ENCODE results near the gene LTBP1.

DNA sequence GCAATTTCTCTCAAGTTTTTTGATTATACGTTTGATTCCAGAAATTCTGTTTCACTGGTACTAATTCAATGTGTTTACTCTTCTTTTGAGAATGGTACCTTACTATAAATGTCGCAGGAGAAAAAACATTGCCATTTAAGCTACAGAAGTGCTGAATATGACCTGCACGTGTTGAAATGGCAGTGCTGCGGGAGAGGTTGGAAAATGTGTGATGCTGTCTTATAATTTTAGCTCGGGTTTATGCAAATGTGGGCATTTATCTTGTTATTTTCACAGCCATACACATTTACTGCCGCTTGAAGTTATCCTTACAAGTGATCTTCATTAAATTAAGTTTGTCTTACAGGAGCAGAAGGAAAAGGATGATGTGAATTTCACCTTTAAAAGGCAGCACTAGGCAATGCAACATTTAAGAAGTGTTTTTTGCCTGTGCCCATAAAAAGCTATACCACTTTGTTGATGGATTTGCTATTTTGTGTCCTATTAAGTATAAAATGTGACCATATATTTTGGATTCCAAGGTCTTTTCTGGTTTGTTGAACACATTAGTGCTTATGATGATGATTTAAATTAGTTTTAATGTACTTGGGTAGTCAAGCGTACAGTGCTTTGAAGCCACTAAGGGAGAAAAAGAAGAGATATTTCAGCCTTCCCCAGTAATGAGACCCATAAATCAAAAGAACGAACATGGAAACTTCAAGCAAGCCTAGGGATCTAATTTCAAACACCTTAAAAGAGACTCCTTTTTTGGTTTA is 112.1 kb downstream of the LTBP1 start:
- TF ChIP-seq, protein P1, sequence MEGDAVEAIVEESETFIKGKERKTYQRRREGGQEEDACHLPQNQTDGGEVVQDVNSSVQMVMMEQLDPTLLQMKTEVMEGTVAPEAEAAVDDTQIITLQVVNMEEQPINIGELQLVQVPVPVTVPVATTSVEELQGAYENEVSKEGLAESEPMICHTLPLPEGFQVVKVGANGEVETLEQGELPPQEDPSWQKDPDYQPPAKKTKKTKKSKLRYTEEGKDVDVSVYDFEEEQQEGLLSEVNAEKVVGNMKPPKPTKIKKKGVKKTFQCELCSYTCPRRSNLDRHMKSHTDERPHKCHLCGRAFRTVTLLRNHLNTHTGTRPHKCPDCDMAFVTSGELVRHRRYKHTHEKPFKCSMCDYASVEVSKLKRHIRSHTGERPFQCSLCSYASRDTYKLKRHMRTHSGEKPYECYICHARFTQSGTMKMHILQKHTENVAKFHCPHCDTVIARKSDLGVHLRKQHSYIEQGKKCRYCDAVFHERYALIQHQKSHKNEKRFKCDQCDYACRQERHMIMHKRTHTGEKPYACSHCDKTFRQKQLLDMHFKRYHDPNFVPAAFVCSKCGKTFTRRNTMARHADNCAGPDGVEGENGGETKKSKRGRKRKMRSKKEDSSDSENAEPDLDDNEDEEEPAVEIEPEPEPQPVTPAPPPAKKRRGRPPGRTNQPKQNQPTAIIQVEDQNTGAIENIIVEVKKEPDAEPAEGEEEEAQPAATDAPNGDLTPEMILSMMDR (IDR thresholded peaks at IDR 0.05), result no peak
- no peak for TF ChIP-seq POLR2AphosphoS5 (IDR thresholded peaks at IDR 0.05; ENCODE audit: low read depth, low read length)
- TF ChIP-seq, protein P2, sequence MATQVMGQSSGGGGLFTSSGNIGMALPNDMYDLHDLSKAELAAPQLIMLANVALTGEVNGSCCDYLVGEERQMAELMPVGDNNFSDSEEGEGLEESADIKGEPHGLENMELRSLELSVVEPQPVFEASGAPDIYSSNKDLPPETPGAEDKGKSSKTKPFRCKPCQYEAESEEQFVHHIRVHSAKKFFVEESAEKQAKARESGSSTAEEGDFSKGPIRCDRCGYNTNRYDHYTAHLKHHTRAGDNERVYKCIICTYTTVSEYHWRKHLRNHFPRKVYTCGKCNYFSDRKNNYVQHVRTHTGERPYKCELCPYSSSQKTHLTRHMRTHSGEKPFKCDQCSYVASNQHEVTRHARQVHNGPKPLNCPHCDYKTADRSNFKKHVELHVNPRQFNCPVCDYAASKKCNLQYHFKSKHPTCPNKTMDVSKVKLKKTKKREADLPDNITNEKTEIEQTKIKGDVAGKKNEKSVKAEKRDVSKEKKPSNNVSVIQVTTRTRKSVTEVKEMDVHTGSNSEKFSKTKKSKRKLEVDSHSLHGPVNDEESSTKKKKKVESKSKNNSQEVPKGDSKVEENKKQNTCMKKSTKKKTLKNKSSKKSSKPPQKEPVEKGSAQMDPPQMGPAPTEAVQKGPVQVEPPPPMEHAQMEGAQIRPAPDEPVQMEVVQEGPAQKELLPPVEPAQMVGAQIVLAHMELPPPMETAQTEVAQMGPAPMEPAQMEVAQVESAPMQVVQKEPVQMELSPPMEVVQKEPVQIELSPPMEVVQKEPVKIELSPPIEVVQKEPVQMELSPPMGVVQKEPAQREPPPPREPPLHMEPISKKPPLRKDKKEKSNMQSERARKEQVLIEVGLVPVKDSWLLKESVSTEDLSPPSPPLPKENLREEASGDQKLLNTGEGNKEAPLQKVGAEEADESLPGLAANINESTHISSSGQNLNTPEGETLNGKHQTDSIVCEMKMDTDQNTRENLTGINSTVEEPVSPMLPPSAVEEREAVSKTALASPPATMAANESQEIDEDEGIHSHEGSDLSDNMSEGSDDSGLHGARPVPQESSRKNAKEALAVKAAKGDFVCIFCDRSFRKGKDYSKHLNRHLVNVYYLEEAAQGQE (IDR thresholded peaks at IDR 0.05; ENCODE audit: insufficient read depth in 1 of 2, low read depth in 2 of 2, low read length in 1 of 2), result no peak
- no peak for TF ChIP-seq TCF7L2 (IDR thresholded peaks at IDR 0.05; ENCODE audit: low read depth, low read length)

Data from Panc1 (cell line).